Subcutaneous adipose tissue (tissue), 4 donors: Measurements from ENCODE around the gene CENPS. TPM values are rescaled to one million over a fixed set of nuclear protein-coding genes. Genes with fewer than 3 reads are reported as not detected.

Experiments
- CTCF ChIP-seq: fragments of 450-650 bp; IDR thresholded peaks from one replicate; pipeline ENCODE4 v1.5.1; 2016; ENCODE audit warnings: low read depth, mild to moderate bottlenecking, control low read depth, antibody characterized with exemption, moderate library complexity
- total RNA-seq, 4 donors: library from RNA; depleted of rRNA; stranded (reverse); fragments of >200 nt; gene quantifications; one replicate each; pipeline ENCODE4 v1.1.0, GENCODE V29; 2016

The CENPS gene
- total RNA-seq, 4 donors from 2014 or later, result 3.3 to 11.9 (median 4.7) TPM

DNA sequence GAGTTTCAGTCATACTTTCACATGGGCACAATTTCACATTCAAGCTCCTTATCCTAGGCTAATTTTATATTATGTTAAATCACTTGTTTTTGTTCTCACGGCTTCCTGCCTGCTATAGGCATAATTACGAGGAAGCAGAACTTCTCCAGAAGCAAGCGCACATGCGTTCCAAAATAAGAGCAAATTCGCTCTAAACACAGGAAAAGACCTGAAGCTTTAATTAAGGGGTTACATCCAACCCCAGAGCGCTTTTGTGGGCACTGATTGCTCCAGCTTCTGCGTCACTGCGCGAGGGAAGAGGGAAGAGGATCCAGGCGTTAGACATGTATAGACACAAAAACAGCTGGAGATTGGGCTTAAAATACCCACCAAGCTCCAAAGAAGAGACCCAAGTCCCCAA is 19.5 kb downstream of the CENPS start, which contains the start of gene CORT:
Gene CORT (plus strand): TSS at position 281 of the 400 bp plus-strand sequence. CDS start 193 bp downstream, outside the sequence.
- no peak for TF ChIP-seq CTCF

- no peak for TF ChIP-seq CTCF
Measured at GRCh38 chr1:10450156-10450814, 20.1 kb downstream of the CENPS start.

- no peak for TF ChIP-seq CTCF
Measured at GRCh38 chr1:10450836-10451235, 20.6 kb downstream of the CENPS start.

DNA sequence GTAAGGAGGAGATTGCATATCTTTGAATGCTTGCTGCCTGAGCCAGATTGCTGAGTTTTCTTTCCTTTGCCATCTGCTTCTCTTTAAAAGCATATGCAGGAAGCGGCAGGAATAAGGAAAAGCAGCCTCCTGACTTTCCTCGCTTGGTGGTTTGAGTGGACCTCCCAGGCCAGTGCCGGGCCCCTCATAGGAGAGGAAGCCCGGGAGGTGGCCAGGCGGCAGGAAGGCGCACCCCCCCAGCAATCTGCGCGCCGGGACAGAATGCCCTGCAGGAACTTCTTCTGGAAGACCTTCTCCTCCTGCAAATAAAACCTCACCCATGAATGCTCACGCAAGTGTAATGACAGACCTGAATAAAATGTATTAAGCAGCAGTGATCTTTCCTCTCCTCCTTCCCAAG is 21.1 kb downstream of the CENPS start:
- no peak for TF ChIP-seq CTCF

- TF ChIP-seq CTCF, result no peak
Measured at GRCh38 chr1:10456048-10456447, 25.8 kb downstream of the CENPS start.

- no peak for TF ChIP-seq CTCF
Measured at GRCh38 chr1:10456661-10457060, 26.4 kb downstream of the CENPS start.

DNA sequence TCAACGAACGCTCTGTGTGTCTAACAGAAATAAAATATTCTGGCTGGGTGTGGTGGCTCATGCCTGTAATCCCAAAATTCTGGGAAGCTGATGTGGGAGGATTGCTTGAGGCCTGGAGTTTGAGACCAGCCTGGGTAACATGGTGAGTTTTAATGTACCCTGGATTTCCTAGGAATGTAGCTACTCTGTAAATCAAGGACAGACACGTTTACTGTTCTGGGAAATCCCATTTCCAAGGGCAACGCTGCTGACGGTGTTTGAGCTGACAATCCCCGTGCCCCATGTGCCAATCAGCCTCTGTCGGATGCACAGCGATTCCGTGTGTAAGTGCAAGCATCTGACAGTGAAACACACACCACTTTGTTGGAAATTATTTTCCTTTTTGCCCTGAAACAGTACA is 27.6 kb downstream of the CENPS start:
- TF ChIP-seq CTCF, result no peak
